Measurements from ENCODE around the gene KCNQ1.

Gene KCNQ1

GRCh38 chr11:2732261-2732939 is 287.6 kb downstream of the KCNQ1 start:
- Histone ChIP-seq H3K27ac (ENCODE audit: insufficient read depth, low read length, poor library complexity, severe bottlenecking) (no peak overlapping the region), H3K9me3 (ENCODE audit: control insufficient read depth, low read length) (no peaks in the 10 kb centered on the region), H3K36me3 (ENCODE audit: control insufficient read depth, insufficient read depth, low read length) (no peaks in the 10 kb centered on the region), H3K4me3 (ENCODE audit: insufficient read depth, low read depth, low read length, poor library complexity, severe bottlenecking) (no peak overlapping the region), H3K4me1 (ENCODE audit: control insufficient read depth, insufficient read depth, low read length, poor library complexity, severe bottlenecking) (no peaks in the 10 kb centered on the region), H3K27me3 (replicated peaks; ENCODE audit: control insufficient read depth, insufficient read depth, low read length, poor library complexity, severe bottlenecking) (no peaks in the 10 kb centered on the region)
- no peak for DNase-seq

- no peaks in the 10 kb centered on the region for H3K4me1 ChIP-seq (ENCODE audit: control insufficient read depth, insufficient read depth, low read length, poor library complexity, severe bottlenecking)
- H3K9me3 ChIP-seq (ENCODE audit: control insufficient read depth, low read length) = no peaks in the 10 kb centered on the region
- no peak for DNase-seq
- H3K27me3 ChIP-seq (replicated peaks; ENCODE audit: control insufficient read depth, insufficient read depth, low read length, poor library complexity, severe bottlenecking) = no peaks in the 10 kb centered on the region
- H3K4me3 ChIP-seq (ENCODE audit: insufficient read depth, low read depth, low read length, poor library complexity, severe bottlenecking) = no peak overlapping the region
- no peaks in the 10 kb centered on the region for H3K36me3 ChIP-seq (ENCODE audit: control insufficient read depth, insufficient read depth, low read length)
- H3K27ac ChIP-seq (ENCODE audit: insufficient read depth, low read length, poor library complexity, severe bottlenecking) = no peak overlapping the region
Measured at GRCh38 chr11:2732940-2733628, 288.3 kb downstream of the KCNQ1 start.

GRCh38 chr11:2734181-2735052 is 289.6 kb downstream of the KCNQ1 start:
- H3K4me3 ChIP-seq (ENCODE audit: insufficient read depth, low read depth, low read length, poor library complexity, severe bottlenecking) = no peak overlapping the region
- no peak overlapping the region for H3K27ac ChIP-seq (ENCODE audit: insufficient read depth, low read length, poor library complexity, severe bottlenecking)
- DNase-seq = no peak
- no peaks in the 10 kb centered on the region for H3K36me3 ChIP-seq (ENCODE audit: control insufficient read depth, insufficient read depth, low read length)
- no peaks in the 10 kb centered on the region for H3K4me1 ChIP-seq (ENCODE audit: control insufficient read depth, insufficient read depth, low read length, poor library complexity, severe bottlenecking)
- H3K9me3 ChIP-seq (ENCODE audit: control insufficient read depth, low read length) = no peaks in the 10 kb centered on the region
- no peaks in the 10 kb centered on the region for H3K27me3 ChIP-seq (replicated peaks; ENCODE audit: control insufficient read depth, insufficient read depth, low read length, poor library complexity, severe bottlenecking)

GRCh38 chr11:2735053-2735589 is 290.3 kb downstream of the KCNQ1 start:
- Histone ChIP-seq H3K27me3 (replicated peaks; ENCODE audit: control insufficient read depth, insufficient read depth, low read length, poor library complexity, severe bottlenecking) (no peaks in the 10 kb centered on the region), H3K4me3 (ENCODE audit: insufficient read depth, low read depth, low read length, poor library complexity, severe bottlenecking) (no peak overlapping the region), H3K27ac (ENCODE audit: insufficient read depth, low read length, poor library complexity, severe bottlenecking) (no peak overlapping the region), H3K4me1 (ENCODE audit: control insufficient read depth, insufficient read depth, low read length, poor library complexity, severe bottlenecking) (no peaks in the 10 kb centered on the region), H3K9me3 (ENCODE audit: control insufficient read depth, low read length) (no peaks in the 10 kb centered on the region), H3K36me3 (ENCODE audit: control insufficient read depth, insufficient read depth, low read length) (no peaks in the 10 kb centered on the region)
- no peak for DNase-seq

GRCh38 chr11:2736577-2737225 is 291.9 kb downstream of the KCNQ1 start:
- H3K4me1 ChIP-seq (ENCODE audit: control insufficient read depth, insufficient read depth, low read length, poor library complexity, severe bottlenecking) = no peaks in the 10 kb centered on the region
- no peaks in the 10 kb centered on the region for H3K27me3 ChIP-seq (replicated peaks; ENCODE audit: control insufficient read depth, insufficient read depth, low read length, poor library complexity, severe bottlenecking)
- no peak for DNase-seq
- H3K27ac ChIP-seq (ENCODE audit: insufficient read depth, low read length, poor library complexity, severe bottlenecking) = no peak overlapping the region
- no peak overlapping the region for H3K4me3 ChIP-seq (ENCODE audit: insufficient read depth, low read depth, low read length, poor library complexity, severe bottlenecking)
- H3K9me3 ChIP-seq (ENCODE audit: control insufficient read depth, low read length) = no peaks in the 10 kb centered on the region
- no peaks in the 10 kb centered on the region for H3K36me3 ChIP-seq (ENCODE audit: control insufficient read depth, insufficient read depth, low read length)

- Histone ChIP-seq H3K4me1 (ENCODE audit: control insufficient read depth, insufficient read depth, low read length, poor library complexity, severe bottlenecking) (no peaks in the 10 kb centered on the region), H3K9me3 (ENCODE audit: control insufficient read depth, low read length) (no peaks in the 10 kb centered on the region), H3K27me3 (replicated peaks; ENCODE audit: control insufficient read depth, insufficient read depth, low read length, poor library complexity, severe bottlenecking) (no peaks in the 10 kb centered on the region), H3K4me3 (ENCODE audit: insufficient read depth, low read depth, low read length, poor library complexity, severe bottlenecking) (no peak overlapping the region), H3K27ac (ENCODE audit: insufficient read depth, low read length, poor library complexity, severe bottlenecking) (no peak overlapping the region), H3K36me3 (ENCODE audit: control insufficient read depth, insufficient read depth, low read length) (no peaks in the 10 kb centered on the region)
- no peak for DNase-seq
Measured at GRCh38 chr11:2737226-2737590, 292.4 kb downstream of the KCNQ1 start.

GRCh38 chr11:2737866-2738265 is 293.1 kb downstream of the KCNQ1 start:
- H3K36me3 ChIP-seq (ENCODE audit: control insufficient read depth, insufficient read depth, low read length) = no peaks in the 10 kb centered on the region
- DNase-seq = no peak
- H3K4me1 ChIP-seq (ENCODE audit: control insufficient read depth, insufficient read depth, low read length, poor library complexity, severe bottlenecking) = no peaks in the 10 kb centered on the region
- H3K4me3 ChIP-seq (ENCODE audit: insufficient read depth, low read depth, low read length, poor library complexity, severe bottlenecking) = no peak overlapping the region
- no peak overlapping the region for H3K27ac ChIP-seq (ENCODE audit: insufficient read depth, low read length, poor library complexity, severe bottlenecking)
- H3K27me3 ChIP-seq (replicated peaks; ENCODE audit: control insufficient read depth, insufficient read depth, low read length, poor library complexity, severe bottlenecking) = no peaks in the 10 kb centered on the region
- H3K9me3 ChIP-seq (ENCODE audit: control insufficient read depth, low read length) = no peaks in the 10 kb centered on the region

- Histone ChIP-seq H3K4me3 (ENCODE audit: insufficient read depth, low read depth, low read length, poor library complexity, severe bottlenecking) (no peak overlapping the region), H3K4me1 (ENCODE audit: control insufficient read depth, insufficient read depth, low read length, poor library complexity, severe bottlenecking) (no peaks in the 10 kb centered on the region), H3K9me3 (ENCODE audit: control insufficient read depth, low read length) (no peaks in the 10 kb centered on the region), H3K36me3 (ENCODE audit: control insufficient read depth, insufficient read depth, low read length) (no peaks in the 10 kb centered on the region), H3K27ac (ENCODE audit: insufficient read depth, low read length, poor library complexity, severe bottlenecking) (no peak overlapping the region), H3K27me3 (replicated peaks; ENCODE audit: control insufficient read depth, insufficient read depth, low read length, poor library complexity, severe bottlenecking) (no peaks in the 10 kb centered on the region)
- no peak for DNase-seq
Measured at GRCh38 chr11:2738551-2739431, 294.0 kb downstream of the KCNQ1 start.
